Measurements from ENCODE around the gene TEDC1. TPM values are rescaled to one million over a fixed set of nuclear protein-coding genes. Genes with fewer than 3 reads are reported as not detected.

The TEDC1 gene
- total RNA-seq, 1 experiment from 2014 or later = 26.2 TPM

DNA sequence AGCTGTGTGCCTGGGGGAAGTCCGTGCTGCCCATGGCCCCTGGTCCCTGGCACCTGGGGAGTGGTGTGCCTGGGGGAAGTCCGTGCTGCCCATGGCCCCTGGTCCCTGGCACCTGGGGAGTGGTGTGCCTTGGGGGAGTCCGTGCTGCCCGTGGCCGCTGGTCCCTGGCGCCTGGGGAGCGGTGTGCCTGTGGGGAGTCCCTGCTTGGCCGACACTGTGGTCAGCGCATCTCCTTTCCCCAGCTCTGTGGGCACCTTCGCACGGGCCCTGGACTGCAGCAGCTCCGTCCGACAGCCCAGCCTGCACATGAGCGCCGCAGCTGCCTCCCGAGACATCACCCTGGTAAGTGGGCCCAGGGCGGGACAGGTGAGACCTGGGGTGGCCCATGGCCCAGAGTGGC is 30.9 kb upstream of the TEDC1 start:
- no peak overlapping the region for H3K23ac ChIP-seq (ENCODE audit: insufficient read length, low read depth, low read length)

More for the DNA sequence above, 30.9 kb upstream of the TEDC1 start:
- no peak overlapping the region for H3K18ac ChIP-seq (ENCODE audit: insufficient read length, low read depth, low read length)
- no peak overlapping the region for H2BK15ac ChIP-seq (ENCODE audit: low read depth, low read length)
- H3K27ac ChIP-seq (ENCODE audit: insufficient read length, low read depth, low read length) = no peak overlapping the region
- H2BK120ac ChIP-seq (ENCODE audit: low read depth, low read length, poor library complexity, severe bottlenecking) = no peak overlapping the region
- H2AFZ ChIP-seq (ENCODE audit: low read length) = no peak overlapping the region
- H3K4me1 ChIP-seq (ENCODE audit: insufficient read depth, low read length) = no peaks in the 10 kb centered on the region
- no peak overlapping the region for H3K14ac ChIP-seq (ENCODE audit: insufficient read depth, low read length)
- H3K56ac ChIP-seq (ENCODE audit: insufficient read length, low read depth, low read length) = no peak overlapping the region
- no peak overlapping the region for H4K8ac ChIP-seq (replicated peaks; ENCODE audit: insufficient read length, low read depth, low read length)
- TF ChIP-seq CTCF (conservative IDR thresholded peaks at IDR 0.05) = no peak
- no peak overlapping the region for H2BK12ac ChIP-seq (ENCODE audit: insufficient read length, low read depth, low read length)
- no peak overlapping the region for H3K27ac Mint-ChIP-seq
- no peak overlapping the region for H4K91ac ChIP-seq (ENCODE audit: insufficient read length, low read depth, low read length)
- no peaks in the 10 kb centered on the region for H3K79me1 ChIP-seq (ENCODE audit: insufficient read depth, low read depth, low read length, poor library complexity, severe bottlenecking)
- H4K20me1 ChIP-seq (ENCODE audit: control insufficient read depth, insufficient read depth, insufficient read length) = no peaks in the 10 kb centered on the region
- no peaks in the 10 kb centered on the region for H3K27me3 ChIP-seq (ENCODE audit: insufficient read depth, low read length)
- no peak overlapping the region for H3T11ph ChIP-seq (ENCODE audit: low read length)
- WGBS (ENCODE audit: extremely low coverage, insufficient read length, low lambda C conversion rate) = no CpG with 5 or more reads among the region's 17 CpGs
- H3K4me2 ChIP-seq (ENCODE audit: insufficient read depth, insufficient read length, low read length) = no peak overlapping the region
- no peaks in the 10 kb centered on the region for H3K23me2 ChIP-seq (ENCODE audit: insufficient read length, low read depth, low read length, poor library complexity, severe bottlenecking)
- H3K79me2 ChIP-seq (ENCODE audit: insufficient read depth, low read length) = no peaks in the 10 kb centered on the region
- no peak overlapping the region for H3K9ac ChIP-seq (ENCODE audit: extremely low read depth, insufficient read length, low read length)
- peaks cover 20 to 46% (median 41%) of the 10 kb centered on the region in 3 experiments; a peak in 6 of 7 replicates for H3K36me3 Mint-ChIP-seq (ENCODE audit: insufficient read depth in 1 of 3, low read depth in 3 of 3)
- no peak overlapping the region for H2BK5ac ChIP-seq (ENCODE audit: insufficient read length, low read length)
- 0 out of 4 replicates have a peak, but pooled peaks cover 0 to 4% of the 10 kb centered on the region in 2 experiments for H3K4me1 Mint-ChIP-seq
- DNase-seq = no peak
- no peaks in the 10 kb centered on the region for H3K9me3 ChIP-seq (ENCODE audit: control insufficient read depth, low read depth, low read length)
- no peak overlapping the region for H3K4ac ChIP-seq (ENCODE audit: low read depth, low read length)
- H3K4me3 Mint-ChIP-seq = no peak overlapping the region
- no peaks in the 10 kb centered on the region for H3K27me3 Mint-ChIP-seq (ENCODE audit: low read depth)
- H3K9me3 Mint-ChIP-seq = no peaks in the 10 kb centered on the region; a peak in 1 of 5 replicates
- no peak overlapping the region for H2BK20ac ChIP-seq (ENCODE audit: low read depth, low read length, poor library complexity, severe bottlenecking)
- H2AK5ac ChIP-seq (ENCODE audit: insufficient read length, low read length) = no peak overlapping the region
- H4K5ac ChIP-seq (ENCODE audit: insufficient read length, low read depth, low read length) = no peak overlapping the region

Data from H9 (cell line).